ENCODE results near the gene IKZF5. TPM values are rescaled to one million over a fixed set of nuclear protein-coding genes. Genes with fewer than 3 reads are reported as not detected.

Gene IKZF5
- total RNA-seq, 2 experiments from 2014 or later = 81.8 to 87.1 TPM

- H3K36me3 Mint-ChIP-seq (ENCODE audit: low read depth) = peaks cover 4% of the 10 kb centered on the region
- H3K9me3 Mint-ChIP-seq = no peaks in the 10 kb centered on the region
- no peak for ATAC-seq (ENCODE audit: poor library complexity)
- DNase-seq = no peak
- H3K36me3 ChIP-seq (ENCODE audit: insufficient read depth, low read length) = peaks cover 2% of the 10 kb centered on the region
- no peaks in the 10 kb centered on the region for H3K9me3 ChIP-seq (ENCODE audit: control insufficient read depth in 1 of 2, insufficient read depth in 1 of 2, low read length in 2 of 2)
- H3K4me1 ChIP-seq (ENCODE audit: insufficient read depth, low read length) = no peaks in the 10 kb centered on the region
- ChIA-PET POLR2A (no interaction called here), CTCF (no interaction called here)
- H3K4me1 Mint-ChIP-seq (ENCODE audit: low read depth) = peaks cover 10% of the 10 kb centered on the region
- H3K4me3 Mint-ChIP-seq = no peak overlapping the region
- H3K27me3 ChIP-seq (ENCODE audit: control insufficient read depth in 1 of 2, insufficient read depth in 2 of 2, low read length in 2 of 2) = no peaks in the 10 kb centered on the region
- no peak overlapping the region for H3K27ac ChIP-seq (ENCODE audit: low read depth in 1 of 2, low read length in 2 of 2)
- H3K27me3 Mint-ChIP-seq = no peaks in the 10 kb centered on the region
- TF ChIP-seq CTCF (IDR thresholded peaks at IDR 0.05) = no peak
- no peak overlapping the region for H3K4me3 ChIP-seq (ENCODE audit: low read length)
- H3K27ac Mint-ChIP-seq = no peak overlapping the region
- intact Hi-C loops (cut with DNase I, micrococcal nuclease) = loop anchor here in 1 of 2 experiments (10.0 kb wide), 2 partner anchors 1043 to 1397 kb away; partner anchors contain the start of genes NSMCE4A and OAT
Measured at GRCh38 chr10:123017421-123018165, 9.0 kb upstream of the IKZF5 start.

GRCh38 chr10:123016228-123016627 is 7.6 kb upstream of the IKZF5 start:
- ATAC-seq (ENCODE audit: poor library complexity) = no peak
- Histone ChIP-seq H3K9me3 (ENCODE audit: control insufficient read depth in 1 of 2, insufficient read depth in 1 of 2, low read length in 2 of 2) (no peaks in the 10 kb centered on the region), H3K4me1 (ENCODE audit: insufficient read depth, low read length) (peaks cover under 1% of the 10 kb centered on the region), H3K27ac (ENCODE audit: low read depth in 1 of 2, low read length in 2 of 2) (no peak overlapping the region), H3K27me3 (ENCODE audit: control insufficient read depth in 1 of 2, insufficient read depth in 2 of 2, low read length in 2 of 2) (no peaks in the 10 kb centered on the region), H3K36me3 (ENCODE audit: insufficient read depth, low read length) (peaks cover 6% of the 10 kb centered on the region), H3K4me3 (ENCODE audit: low read length) (no peak overlapping the region)
- H3K4me3 Mint-ChIP-seq = no peak overlapping the region
- peaks cover 10% of the 10 kb centered on the region for H3K4me1 Mint-ChIP-seq (ENCODE audit: low read depth)
- TF ChIP-seq CTCF (IDR thresholded peaks at IDR 0.05) = no peak
- ChIA-PET POLR2A (no interaction called here), CTCF (no interaction called here)
- H3K27ac Mint-ChIP-seq = no peak overlapping the region
- DNase-seq = no peak
- H3K36me3 Mint-ChIP-seq (ENCODE audit: low read depth) = peaks cover 4% of the 10 kb centered on the region
- H3K9me3 Mint-ChIP-seq = no peaks in the 10 kb centered on the region
- no peaks in the 10 kb centered on the region for H3K27me3 Mint-ChIP-seq
- intact Hi-C loops (cut with DNase I, micrococcal nuclease) = loop anchor here in 1 of 2 experiments (10.0 kb wide), 2 partner anchors 1041 to 1399 kb away; partner anchors contain the start of genes NSMCE4A and OAT

- H3K27me3 Mint-ChIP-seq = no peaks in the 10 kb centered on the region
- Histone ChIP-seq H3K9me3 (ENCODE audit: control insufficient read depth in 1 of 2, insufficient read depth in 1 of 2, low read length in 2 of 2) (no peaks in the 10 kb centered on the region), H3K4me1 (ENCODE audit: insufficient read depth, low read length) (peaks cover 6% of the 10 kb centered on the region), H3K4me3 (ENCODE audit: low read length) (no peak overlapping the region), H3K27ac (ENCODE audit: low read depth in 1 of 2, low read length in 2 of 2) (no peak overlapping the region), H3K27me3 (ENCODE audit: control insufficient read depth in 1 of 2, insufficient read depth in 2 of 2, low read length in 2 of 2) (no peaks in the 10 kb centered on the region), H3K36me3 (ENCODE audit: insufficient read depth, low read length) (peaks cover 6% of the 10 kb centered on the region)
- no peaks in the 10 kb centered on the region for H3K9me3 Mint-ChIP-seq
- peaks cover 4% of the 10 kb centered on the region for H3K36me3 Mint-ChIP-seq (ENCODE audit: low read depth)
- ChIA-PET CTCF (interaction anchor here (1.2 kb wide), 1 partner anchor 35 kb away, joined by 3 read pairs; the partner anchor contains the start of gene PSTK), POLR2A (no interaction called here)
- no peak overlapping the region for H3K4me3 Mint-ChIP-seq
- ATAC-seq (ENCODE audit: poor library complexity) (no peak), DNase-seq (no peak)
- no peak overlapping the region for H3K27ac Mint-ChIP-seq
- intact Hi-C loops (cut with DNase I, micrococcal nuclease) = loop anchor here in 1 of 2 experiments (10.0 kb wide), 2 partner anchors 1040 to 1400 kb away; partner anchors contain the start of genes NSMCE4A and OAT
- H3K4me1 Mint-ChIP-seq (ENCODE audit: low read depth) = peaks cover 22% of the 10 kb centered on the region
- TF ChIP-seq CTCF (IDR thresholded peaks at IDR 0.05) = no peak
Measured at GRCh38 chr10:123014772-123015171, 6.2 kb upstream of the IKZF5 start.
